Posterior cingulate gyrus (tissue), 11 donors: ENCODE data around the gene GMPPB.
"Not testable (repeated sequence)": the region's sequence is repeated elsewhere in the genome, so short reads cannot be mapped to it uniquely, and the experiment has no call there.

Experiments
- DNase-seq, 10 donors: peaks; one replicate each; pipeline versions ENCODE4 v3.0.0 to v3.0.0-alpha.2; 2020 to 2021; ENCODE audit warnings: mixed read lengths in 3 of 10
- intact Hi-C: fragments of 100-400 bp; cut with DNase I; formaldehyde crosslinking; loops from one replicate; pipeline ENCODE4 v1.15.1; 2023

GMPPB gene

DNA sequence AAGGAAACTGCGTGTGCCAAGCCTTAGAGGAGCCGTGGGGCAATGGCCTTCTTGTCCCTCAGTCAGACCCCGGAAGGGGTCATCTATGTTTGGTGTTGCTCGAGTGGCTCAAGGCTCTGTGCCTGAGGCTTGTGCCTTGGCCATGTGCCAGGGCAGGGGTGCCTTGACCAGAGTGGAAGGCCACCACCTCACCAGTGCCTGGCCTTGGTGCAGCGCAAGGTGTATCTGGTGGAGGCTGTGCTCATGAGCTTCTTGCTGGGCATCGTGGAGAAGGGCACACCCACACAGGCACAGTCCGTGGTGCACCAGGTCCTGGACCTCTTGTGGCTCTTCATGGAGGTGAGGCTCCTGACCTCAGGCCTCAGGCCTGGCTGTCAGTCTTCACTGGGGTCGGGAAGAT lies 23.7 kb downstream of the GMPPB start:
- DNase-seq, result no peak
- intact Hi-C loops, result loop anchor here (10.0 kb wide), 1 partner anchor 205 kb away; the partner anchor contains the start of gene MST1R

DNA sequence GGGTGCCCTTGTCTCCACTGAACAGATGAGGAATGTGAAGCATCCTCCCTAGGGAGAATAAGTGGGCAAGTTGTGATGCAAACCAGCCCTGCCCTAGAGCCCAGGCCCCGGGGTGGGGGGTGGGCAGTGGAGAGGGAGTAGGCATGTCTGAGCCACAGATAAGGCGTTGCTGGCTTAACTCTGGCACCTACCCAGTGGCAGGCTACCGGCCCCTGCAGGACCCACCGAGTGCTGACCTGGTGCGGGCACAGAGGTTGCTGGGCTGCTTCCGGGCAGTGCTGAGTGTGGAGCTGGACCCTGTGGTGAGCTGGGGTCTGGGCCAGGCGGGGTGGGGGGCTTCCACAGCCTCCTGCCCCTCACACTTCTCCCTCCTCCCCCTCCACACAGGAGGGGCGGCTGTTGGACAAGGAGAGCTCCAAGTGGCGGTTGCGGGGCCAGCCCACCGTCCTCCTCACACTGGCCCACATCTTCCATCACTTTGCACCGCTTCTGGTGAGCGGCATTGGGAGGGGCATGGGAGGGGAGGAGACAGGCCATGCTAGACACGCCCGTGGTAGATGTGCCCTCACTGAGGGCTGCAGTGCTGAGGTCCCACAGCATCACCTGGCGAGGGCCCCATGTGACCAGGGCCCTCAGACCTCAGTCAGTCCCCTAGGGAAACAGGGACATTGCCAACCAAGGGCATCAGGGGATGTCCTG lies 24.3 kb downstream of the GMPPB start:
- intact Hi-C loops, result no loop called here
- no peak for DNase-seq

GRCh38 chr3:49695350-49696015 lies 28.3 kb downstream of the GMPPB start:
- DNase-seq, result peak in 1 of 10 donors; percentile 17
- intact Hi-C loops, result not testable (repeated sequence)

GRCh38 chr3:49694409-49695070 lies 29.2 kb downstream of the GMPPB start:
- intact Hi-C loops, result not testable (repeated sequence)
- peak in 1 of 10 donors; percentile 18 for DNase-seq

- peak in 1 of 10 donors; percentile 43 for DNase-seq
- intact Hi-C loops, result not testable (repeated sequence)
Observed at GRCh38 chr3:49691481-49691880, 32.3 kb downstream of the GMPPB start.

GRCh38 chr3:49690856-49691255 lies 32.9 kb downstream of the GMPPB start:
- intact Hi-C loops, result not testable (repeated sequence)

DNA sequence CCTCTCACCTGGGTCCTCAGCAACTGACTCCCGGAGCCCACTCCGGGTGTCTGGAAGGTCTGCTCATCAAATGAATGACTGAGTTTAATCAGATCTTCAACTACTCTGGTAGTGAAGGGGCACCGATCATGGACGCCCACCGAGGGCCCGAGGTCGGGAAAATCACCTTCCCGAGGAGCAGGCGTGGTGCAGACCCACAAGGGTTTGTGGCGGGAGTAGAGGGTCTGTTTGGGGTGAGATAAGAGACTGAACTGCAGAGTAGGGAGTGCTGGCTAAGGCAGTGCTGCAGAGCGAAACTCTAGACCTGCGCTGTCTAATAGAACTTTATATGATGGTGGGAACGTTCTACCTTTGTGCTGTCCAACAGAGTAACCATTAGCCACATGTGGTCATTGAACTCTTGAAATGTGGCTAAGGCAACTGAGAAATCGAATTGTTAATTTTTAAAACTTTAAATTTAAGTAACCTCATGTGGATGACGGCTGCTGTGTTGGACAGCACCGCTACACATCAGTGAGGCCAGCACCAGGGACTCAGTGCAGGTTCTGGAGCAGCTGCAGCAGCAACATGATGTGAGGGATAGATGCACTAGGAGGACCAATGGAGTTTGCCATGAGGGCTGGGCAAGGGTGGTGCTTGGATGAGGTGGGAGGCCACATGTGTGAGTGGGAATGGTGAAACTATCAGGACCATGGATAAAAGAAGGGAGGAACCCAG lies 33.7 kb downstream of the GMPPB start:
- DNase-seq, result peak in 1 of 10 donors; percentile 49
- intact Hi-C loops, result not testable (repeated sequence)

More at GRCh38 chr3:49690856-49691255, 32.9 kb downstream of the GMPPB start:
- peak in 1 of 10 donors; percentile 45 for DNase-seq

DNA sequence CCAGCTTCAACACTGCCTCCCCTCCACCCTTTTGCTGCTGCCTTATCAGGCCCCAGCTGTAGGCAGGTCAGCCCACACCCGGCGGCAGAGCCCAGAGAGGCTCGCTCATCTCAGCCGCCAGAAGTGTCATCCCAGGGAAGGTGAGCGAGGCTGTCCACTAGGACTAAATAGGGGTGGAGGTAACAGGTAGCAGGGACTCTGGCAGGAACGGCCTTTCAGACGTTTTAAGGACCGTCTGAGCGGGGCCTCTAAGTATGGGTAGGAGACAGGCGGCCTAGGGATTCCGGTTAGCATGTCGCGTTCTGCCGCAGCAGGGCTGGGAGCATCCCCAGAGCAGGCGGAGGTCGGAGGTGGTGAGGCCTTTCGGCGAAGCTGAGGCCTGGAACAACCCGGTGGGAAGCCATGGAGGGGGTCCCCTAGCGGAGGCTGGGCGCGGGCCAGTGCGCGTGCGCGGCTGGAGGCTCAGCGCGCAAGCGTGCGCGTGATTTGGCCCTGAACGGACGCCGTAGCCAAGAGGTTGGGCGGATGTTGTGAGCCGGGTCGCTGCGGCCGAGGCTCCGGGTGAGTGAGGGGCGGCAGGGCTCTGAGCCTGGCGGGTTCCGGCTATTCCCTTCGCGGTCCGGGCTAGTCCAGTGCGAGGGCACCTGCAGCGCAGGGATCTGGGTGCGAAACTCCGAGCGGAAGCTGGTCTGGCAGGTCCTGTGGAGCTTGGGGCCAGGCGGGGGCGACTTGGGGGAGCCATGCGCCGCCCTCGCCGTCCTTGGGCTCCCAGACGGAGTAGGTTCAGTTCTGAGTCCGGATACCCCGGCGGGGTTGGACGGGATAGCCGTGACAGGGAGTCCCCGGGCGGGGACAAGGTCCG lies 34.5 kb downstream of the GMPPB start, which contains the start of the genes MST1 and RNF123:
TSS of gene MST1 (minus strand) at position 429 of the 862 bp plus-strand sequence. CDS start 783 bp downstream, outside the sequence.
TSS of gene RNF123 (plus strand) at position 512 of the 862 bp plus-strand sequence. CDS start 1,609 bp downstream, outside the sequence.
- DNase-seq, result peak; percentile 74 to 96 (median 82)
- intact Hi-C loops, result no loop called here

- intact Hi-C loops, result not testable (repeated sequence)
Observed at GRCh38 chr3:49688338-49689045, 35.3 kb downstream of the GMPPB start.

GRCh38 chr3:49687424-49687795 lies 36.3 kb downstream of the GMPPB start:
- intact Hi-C loops, result not testable (repeated sequence)
- peak in 1 of 10 donors; percentile 61 for DNase-seq

More at GRCh38 chr3:49688338-49689045, 35.3 kb downstream of the GMPPB start:
- DNase-seq, result peak in 1 of 10 donors; percentile 77

GRCh38 chr3:49686769-49687423 lies 36.9 kb downstream of the GMPPB start:
- intact Hi-C loops, result not testable (repeated sequence)
- peak in 1 of 10 donors; percentile 86 for DNase-seq

- intact Hi-C loops, result not testable (repeated sequence)
- peak in 1 of 10 donors; percentile 87 for DNase-seq
Observed at GRCh38 chr3:49686346-49686745, 37.4 kb downstream of the GMPPB start.

- peak in 1 of 10 donors; percentile 63 for DNase-seq
- intact Hi-C loops, result not testable (repeated sequence)
Observed at GRCh38 chr3:49685846-49686245, 37.9 kb downstream of the GMPPB start.

DNA sequence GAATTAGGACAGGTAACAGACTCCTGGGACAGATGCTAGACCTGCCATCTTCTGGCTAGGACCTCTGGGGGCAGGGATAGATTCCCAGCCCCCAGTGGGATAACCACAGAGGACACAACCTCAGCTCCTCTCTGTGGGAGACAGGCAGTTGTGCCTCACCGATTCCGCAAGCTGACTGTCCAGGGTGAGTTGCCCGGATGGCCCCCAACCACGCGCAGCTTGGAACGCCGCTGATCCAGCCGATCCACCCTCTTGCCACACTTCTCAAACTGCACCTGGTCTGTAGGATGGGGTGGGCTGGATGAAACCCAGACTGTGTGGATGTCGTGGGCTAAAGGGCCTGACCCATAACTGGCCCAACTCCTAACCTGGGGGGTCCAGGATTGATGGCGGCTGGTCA lies 38.6 kb downstream of the GMPPB start:
- intact Hi-C loops, result not testable (repeated sequence)
- DNase-seq, result peak in 1 of 10 donors; percentile 52

- peak in 1 of 10 donors; percentile 62 for DNase-seq
- intact Hi-C loops, result not testable (repeated sequence)
Observed at GRCh38 chr3:49684453-49684852, 39.3 kb downstream of the GMPPB start.

- DNase-seq, result peak in 1 of 10 donors; percentile 84
Observed at GRCh38 chr3:49683162-49683561, 40.6 kb downstream of the GMPPB start.

DNA sequence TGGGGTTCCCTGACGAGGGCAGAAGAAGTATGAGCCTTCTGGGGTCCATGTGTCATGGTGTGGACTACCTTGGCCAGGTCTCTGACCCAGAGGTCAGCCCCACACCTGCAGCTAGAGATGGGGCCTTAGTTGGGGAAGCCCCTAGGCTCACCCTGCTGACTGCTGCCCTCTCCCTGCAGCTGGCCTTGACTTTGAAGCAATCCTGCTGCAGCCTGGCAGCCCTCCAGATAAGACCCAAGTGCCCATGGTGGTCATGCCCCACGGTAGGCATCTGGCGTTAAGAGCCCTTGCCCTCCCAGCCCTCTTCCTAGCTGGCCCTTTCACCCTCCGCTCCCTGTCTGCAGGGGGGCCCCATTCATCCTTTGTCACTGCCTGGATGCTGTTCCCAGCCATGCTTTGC lies 42.2 kb downstream of the GMPPB start:
- intact Hi-C loops, result no loop called here
- DNase-seq, result peak in 1 of 10 donors; percentile 75

More at GRCh38 chr3:49683162-49683561, 40.6 kb downstream of the GMPPB start:
- intact Hi-C loops, result no loop called here

GRCh38 chr3:49681232-49681522 lies 42.6 kb downstream of the GMPPB start:
- intact Hi-C loops, result no loop called here

More at GRCh38 chr3:49681232-49681522, 42.6 kb downstream of the GMPPB start:
- no peak for DNase-seq
